Lower lobe of right lung (tissue), 2 donors: ENCODE measurements around the gene SLC25A13. TPM values are rescaled to one million over a fixed set of nuclear protein-coding genes. Genes with fewer than 3 reads are reported as not detected.

ENCODE experiments used
- ATAC-seq, 2 donors: fragments of 200-7000 bp; cut with Tn5 transposase; one replicate each; pipeline ENCODE4 v1.9.1; 2020 to 2022; ENCODE audit warnings: mild to moderate bottlenecking in 2 of 2, moderate library complexity in 2 of 2
- DNase-seq: peaks from one replicate; pipeline ENCODE4 v3.0.0-alpha.2; 2020
- H3K27ac ChIP-seq: fragments of 200-600 bp; one replicate; pipeline ENCODE4 v1.8.0; 2022
- H3K27me3 ChIP-seq: fragments of 200-600 bp; one replicate; pipeline ENCODE4 v1.8.0; 2022; ENCODE audit warnings: low read depth
- H3K36me3 ChIP-seq: fragments of 200-600 bp; one replicate; pipeline ENCODE4 v1.8.0; 2022; ENCODE audit warnings: mild to moderate bottlenecking
- H3K4me1 ChIP-seq: fragments of 200-600 bp; one replicate; pipeline ENCODE4 v1.8.0; 2022
- H3K4me3 ChIP-seq: fragments of 200-600 bp; one replicate; pipeline ENCODE4 v1.8.0; 2022; ENCODE audit warnings: mild to moderate bottlenecking
- H3K9me3 ChIP-seq: fragments of 200-600 bp; one replicate; pipeline ENCODE4 v1.8.0; 2022
- intact Hi-C: fragments of 100-400 bp; cut with DNase I; formaldehyde crosslinking; loops from one replicate; pipeline ENCODE4 v1.11.0; 2022
- total RNA-seq: library from RNA; stranded (reverse); fragmentation: NEBNext Ultra II Directional; extraction: Animal tissue kit (Norgen Biotek cat#: 25700); gene quantifications from one replicate; pipeline ENCODE4 v1.2.1, GENCODE V29; 2021
- TF ChIP-seq, protein P1 (sequence below): fragments of 200-600 bp; IDR thresholded peaks from one replicate; pipeline ENCODE4 v1.8.0; 2022; ENCODE audit warnings: antibody characterized with exemption, mild to moderate bottlenecking
- donor health status: DM: no; HTN: yes; CAD: no; lungs with severe emphysema.

Gene SLC25A13
- total RNA-seq, 1 donor from 2014 or later = 24.8 TPM

GRCh38 chr7:96321031-96321657, 754 bp downstream of the SLC25A13 start:
- H3K4me3 ChIP-seq = peak overlapping the region; percentile 94
- no peaks in the 10 kb centered on the region for H3K9me3 ChIP-seq
- ATAC-seq (peak; percentile 81 to 88), DNase-seq (peak; percentile 89)
- intact Hi-C loops = no loop called here
- TF ChIP-seq, protein P1, sequence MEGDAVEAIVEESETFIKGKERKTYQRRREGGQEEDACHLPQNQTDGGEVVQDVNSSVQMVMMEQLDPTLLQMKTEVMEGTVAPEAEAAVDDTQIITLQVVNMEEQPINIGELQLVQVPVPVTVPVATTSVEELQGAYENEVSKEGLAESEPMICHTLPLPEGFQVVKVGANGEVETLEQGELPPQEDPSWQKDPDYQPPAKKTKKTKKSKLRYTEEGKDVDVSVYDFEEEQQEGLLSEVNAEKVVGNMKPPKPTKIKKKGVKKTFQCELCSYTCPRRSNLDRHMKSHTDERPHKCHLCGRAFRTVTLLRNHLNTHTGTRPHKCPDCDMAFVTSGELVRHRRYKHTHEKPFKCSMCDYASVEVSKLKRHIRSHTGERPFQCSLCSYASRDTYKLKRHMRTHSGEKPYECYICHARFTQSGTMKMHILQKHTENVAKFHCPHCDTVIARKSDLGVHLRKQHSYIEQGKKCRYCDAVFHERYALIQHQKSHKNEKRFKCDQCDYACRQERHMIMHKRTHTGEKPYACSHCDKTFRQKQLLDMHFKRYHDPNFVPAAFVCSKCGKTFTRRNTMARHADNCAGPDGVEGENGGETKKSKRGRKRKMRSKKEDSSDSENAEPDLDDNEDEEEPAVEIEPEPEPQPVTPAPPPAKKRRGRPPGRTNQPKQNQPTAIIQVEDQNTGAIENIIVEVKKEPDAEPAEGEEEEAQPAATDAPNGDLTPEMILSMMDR = no peak
- peak overlapping the region; percentile 96 for H3K27ac ChIP-seq
- H3K4me1 ChIP-seq = peaks cover 31% of the 10 kb centered on the region
- no peaks in the 10 kb centered on the region for H3K27me3 ChIP-seq
- H3K36me3 ChIP-seq = no peaks in the 10 kb centered on the region

- TF ChIP-seq, protein P1 = no peak
- peak overlapping the region; percentile 96 for H3K27ac ChIP-seq
These were observed 1.5 kb downstream of the SLC25A13 start for GRCh38 chr7:96320442-96320841.

DNA sequence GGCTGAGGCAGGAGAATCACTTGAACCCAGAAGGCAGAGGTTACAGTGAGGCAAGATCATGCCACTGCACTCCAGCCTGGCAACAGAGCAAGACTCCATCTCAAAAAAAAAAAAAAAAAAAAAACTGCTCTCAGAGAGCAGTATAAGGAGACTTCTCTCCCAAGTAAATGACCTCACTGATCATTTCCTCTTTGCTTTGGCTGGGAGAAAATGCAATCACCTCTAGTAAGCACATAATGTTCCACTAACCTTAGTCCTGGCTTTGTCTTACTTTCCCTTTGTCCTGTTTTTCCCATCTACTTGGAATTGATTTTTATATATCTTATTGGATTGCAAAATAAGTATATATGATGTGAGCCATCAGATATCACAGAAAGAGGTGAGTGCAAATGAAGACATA, 2.5 kb downstream of the SLC25A13 start:
- intact Hi-C loops = no loop called here
- Histone ChIP-seq H3K9me3 (no peaks in the 10 kb centered on the region), H3K27ac (no peak overlapping the region), H3K4me1 (peaks cover 43% of the 10 kb centered on the region), H3K36me3 (no peaks in the 10 kb centered on the region), H3K4me3 (no peak overlapping the region), H3K27me3 (no peaks in the 10 kb centered on the region)
- DNase-seq (no peak), ATAC-seq (no peak)
- TF ChIP-seq, protein P1 = no peak

More at GRCh38 chr7:96320442-96320841, 1.5 kb downstream of the SLC25A13 start:
- DNase-seq (no peak), ATAC-seq (no peak)
- H3K4me3 ChIP-seq = peak overlapping the region; percentile 94
- no peaks in the 10 kb centered on the region for H3K9me3 ChIP-seq
- peaks cover 34% of the 10 kb centered on the region for H3K4me1 ChIP-seq
- H3K27me3 ChIP-seq = no peaks in the 10 kb centered on the region
- no peaks in the 10 kb centered on the region for H3K36me3 ChIP-seq
- intact Hi-C loops = no loop called here

- no peak for DNase-seq
- no peak overlapping the region for H3K27ac ChIP-seq
- H3K9me3 ChIP-seq = no peaks in the 10 kb centered on the region
- no peaks in the 10 kb centered on the region for H3K27me3 ChIP-seq
- intact Hi-C loops = no loop called here
- no peaks in the 10 kb centered on the region for H3K36me3 ChIP-seq
- H3K4me3 ChIP-seq = no peak overlapping the region
- ATAC-seq = no peak
- TF ChIP-seq, protein P1 = no peak
- H3K4me1 ChIP-seq = peaks cover 46% of the 10 kb centered on the region
These were observed 4.9 kb downstream of the SLC25A13 start for GRCh38 chr7:96316949-96317348.

DNA sequence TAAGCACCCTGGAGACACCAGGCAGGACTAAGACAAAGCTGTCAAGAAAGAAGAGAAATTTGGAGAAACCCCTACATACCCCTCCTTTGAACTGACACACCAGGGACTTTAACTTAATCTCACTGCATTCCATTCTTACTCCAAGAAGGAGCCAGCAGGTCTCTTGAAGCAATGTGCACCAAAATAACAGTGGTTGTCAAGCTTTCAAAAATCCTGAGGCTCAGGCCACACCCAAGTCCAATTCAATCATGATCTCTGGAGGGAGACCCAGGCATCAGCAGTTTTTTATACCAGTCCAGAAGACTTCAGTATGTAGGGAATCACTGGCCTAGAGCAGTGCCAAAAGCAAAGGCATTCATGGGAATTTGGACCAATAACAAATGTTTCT, 6.8 kb downstream of the SLC25A13 start:
- H3K27ac ChIP-seq = no peak overlapping the region
- TF ChIP-seq, protein P1 = no peak

More for the DNA sequence above, 6.8 kb downstream of the SLC25A13 start:
- intact Hi-C loops = no loop called here
- ATAC-seq (no peak), DNase-seq (no peak)
- H3K36me3 ChIP-seq = no peaks in the 10 kb centered on the region
- no peaks in the 10 kb centered on the region for H3K27me3 ChIP-seq
- H3K4me3 ChIP-seq = no peak overlapping the region
- peaks cover 55% of the 10 kb centered on the region for H3K4me1 ChIP-seq
- no peaks in the 10 kb centered on the region for H3K9me3 ChIP-seq
